Stimulated activated CD8-positive, alpha-beta memory T cell treated with anti-CD3 and anti-CD28 coated beads, Interleukin-7, amount 100 ng/mL, for 4 hours (primary cell): ENCODE data around the gene NEUROG3.

ENCODE experiments used
- DNase-seq, 2 donors: peaks; one replicate each; pipeline ENCODE4 v3.0.0-alpha.2; 2020; ENCODE audit warnings: low read depth in 2 of 2

The NEUROG3 gene, protein sequence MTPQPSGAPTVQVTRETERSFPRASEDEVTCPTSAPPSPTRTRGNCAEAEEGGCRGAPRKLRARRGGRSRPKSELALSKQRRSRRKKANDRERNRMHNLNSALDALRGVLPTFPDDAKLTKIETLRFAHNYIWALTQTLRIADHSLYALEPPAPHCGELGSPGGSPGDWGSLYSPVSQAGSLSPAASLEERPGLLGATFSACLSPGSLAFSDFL

GRCh38 chr10:69573056-69573806 is at the start of gene NEUROG3:
NEUROG3 (minus strand) TSS chr10:69573422; CDS start chr10:69573043, 379 bp downstream.
- DNase-seq: no peak

GRCh38 chr10:69620625-69621024 is 47.4 kb upstream of the NEUROG3 start:
- no peak for DNase-seq

- DNase-seq: no peak
Observed at GRCh38 chr10:69619626-69620025, 46.4 kb upstream of the NEUROG3 start.

DNA sequence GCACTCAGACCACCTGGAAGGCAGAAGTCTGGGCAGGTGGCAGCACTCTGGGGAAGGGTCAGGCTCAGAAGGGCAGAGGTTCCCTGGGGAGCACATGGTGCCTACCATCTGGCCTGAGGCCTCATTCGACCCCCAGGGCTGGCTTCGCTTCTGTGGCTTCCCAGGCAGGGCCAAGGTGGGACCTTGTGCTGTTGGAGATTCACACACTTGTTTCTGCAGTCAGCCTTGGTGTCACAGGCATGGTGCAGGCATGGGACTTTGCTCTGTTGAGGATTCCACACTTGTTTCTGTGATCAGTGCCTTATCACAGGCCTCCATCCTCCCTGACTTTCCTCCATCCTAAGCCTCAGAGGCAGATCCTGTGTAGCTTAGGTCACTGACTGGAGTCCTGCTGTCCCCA is 45.5 kb upstream of the NEUROG3 start:
- DNase-seq: no peak

DNA sequence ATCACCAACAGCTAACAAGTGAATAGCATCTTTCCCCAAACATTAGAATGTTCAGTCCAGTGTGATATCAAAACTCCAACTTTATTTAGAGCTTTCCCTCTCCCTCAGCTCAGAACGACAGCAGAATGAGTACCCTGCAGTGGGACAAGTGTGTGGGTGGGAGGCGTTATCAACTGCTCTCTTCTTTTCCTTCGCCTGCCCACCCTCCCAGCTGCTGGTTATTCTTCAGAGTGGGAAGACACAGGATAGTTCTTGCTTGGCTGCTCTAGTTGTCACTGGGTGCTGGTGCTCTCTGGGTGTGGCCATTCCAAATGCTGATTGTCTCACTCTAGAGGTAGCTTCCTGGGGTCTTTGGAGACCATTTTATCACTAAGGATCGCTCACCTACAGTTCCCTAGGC is 43.1 kb upstream of the NEUROG3 start:
- no peak for DNase-seq

- no peak for DNase-seq
Observed at GRCh38 chr10:69614130-69614529, 40.9 kb upstream of the NEUROG3 start.

GRCh38 chr10:69612760-69613159 is 39.5 kb upstream of the NEUROG3 start:
- no peak for DNase-seq

- DNase-seq: no peak
Observed at GRCh38 chr10:69609077-69609476, 35.9 kb upstream of the NEUROG3 start.

DNA sequence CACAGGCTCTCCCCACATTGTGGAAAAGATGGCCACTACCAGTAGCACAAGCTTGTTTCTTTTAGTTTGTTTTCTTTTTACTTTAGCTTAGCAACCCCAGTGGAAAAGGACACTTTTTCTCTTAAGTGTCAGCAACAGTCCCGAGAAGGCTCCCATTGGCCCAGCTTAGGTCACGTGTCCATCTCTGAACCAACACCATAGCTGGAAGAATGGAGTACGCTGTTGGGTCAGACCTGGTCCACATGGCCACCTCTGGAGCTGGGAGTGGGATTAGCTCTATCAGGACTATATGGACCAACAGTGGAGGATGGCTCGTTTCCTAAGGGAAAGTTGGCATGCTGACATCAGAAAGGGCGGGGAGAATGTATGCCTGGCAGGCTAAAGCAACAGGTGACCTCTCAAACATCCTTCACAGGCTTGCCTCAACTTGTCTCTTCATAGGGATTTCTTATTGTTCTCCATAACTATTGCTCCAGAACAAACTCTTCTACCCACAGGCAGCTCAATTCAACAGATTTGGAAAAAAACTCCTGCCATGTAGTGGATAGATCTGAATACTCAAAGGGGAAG is 27.6 kb upstream of the NEUROG3 start:
- DNase-seq: no peak

DNA sequence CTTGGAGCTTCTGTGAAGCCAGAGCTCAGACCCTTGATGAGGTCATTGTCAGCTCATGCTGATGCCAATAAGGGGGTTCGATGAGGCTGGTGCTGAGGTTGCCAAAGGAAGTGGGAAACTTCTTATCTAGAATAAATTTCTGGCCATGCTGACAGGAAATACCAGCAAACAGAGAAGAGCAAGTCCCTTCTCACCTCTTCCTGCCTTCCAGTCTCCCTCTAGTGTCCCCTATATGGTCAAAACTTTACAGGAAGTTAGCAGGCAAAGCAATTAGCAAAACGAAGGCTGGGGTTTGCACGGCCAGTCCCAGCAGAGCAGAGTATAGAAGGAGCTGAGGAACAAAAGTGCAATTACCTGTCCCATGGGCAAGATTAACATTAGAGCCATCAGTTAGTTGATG is 15.1 kb upstream of the NEUROG3 start:
- no peak for DNase-seq

DNA sequence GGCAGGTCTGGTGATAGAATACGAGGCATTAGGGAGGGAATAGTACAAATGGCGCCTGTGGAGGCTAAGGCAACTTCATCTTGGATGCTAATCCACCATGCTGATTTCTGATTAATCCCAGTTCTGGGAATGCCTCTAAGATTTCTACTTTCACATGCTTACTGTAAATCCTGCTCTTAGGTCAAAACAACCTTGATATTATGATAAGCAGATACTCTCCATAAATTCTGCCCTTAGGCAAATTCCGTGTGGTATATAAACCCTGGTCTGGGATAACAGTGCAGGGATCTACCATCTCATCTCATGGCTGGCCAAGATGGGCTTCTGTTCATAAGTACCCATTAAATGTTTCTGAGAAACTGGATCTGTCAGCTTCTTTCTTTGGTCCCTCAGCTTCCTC is 11.4 kb upstream of the NEUROG3 start:
- DNase-seq: no peak

- no peak for DNase-seq
Observed at GRCh38 chr10:69583106-69583505, 9.9 kb upstream of the NEUROG3 start.

GRCh38 chr10:69580435-69580834 is 7.2 kb upstream of the NEUROG3 start:
- DNase-seq: no peak

DNA sequence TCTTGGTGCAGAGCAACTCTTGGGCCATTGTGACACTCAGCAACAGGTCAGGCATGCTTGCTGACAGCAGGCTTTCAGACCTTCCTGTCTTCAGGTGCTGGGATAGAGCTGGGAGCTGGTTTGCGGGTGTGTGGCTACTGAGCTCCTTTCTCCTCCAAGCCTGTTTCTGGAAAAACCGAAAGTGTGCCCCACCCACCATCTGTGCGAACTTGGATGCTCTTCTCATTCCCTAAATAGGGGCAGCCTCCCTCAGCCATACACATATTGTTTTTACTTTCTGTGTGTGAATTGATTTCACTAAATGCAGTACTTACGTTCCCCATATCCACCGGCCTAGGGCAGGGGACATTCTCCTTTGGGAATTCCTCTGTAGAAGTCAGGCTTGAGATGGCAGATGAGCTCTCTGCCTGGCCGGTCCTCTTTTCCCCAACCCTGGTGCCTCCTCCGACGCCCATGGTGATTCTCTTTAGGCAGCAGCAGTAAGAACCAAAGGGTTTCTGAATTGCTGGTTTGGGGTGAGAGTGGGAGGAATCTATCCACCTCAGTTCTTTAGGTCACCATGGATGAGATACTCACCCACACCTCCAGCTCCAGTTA is 6.3 kb upstream of the NEUROG3 start:
- no peak for DNase-seq

GRCh38 chr10:69578508-69578991 is 5.3 kb upstream of the NEUROG3 start:
- no peak for DNase-seq

- no peak for DNase-seq
Observed at GRCh38 chr10:69577268-69578232, 4.3 kb upstream of the NEUROG3 start.

DNA sequence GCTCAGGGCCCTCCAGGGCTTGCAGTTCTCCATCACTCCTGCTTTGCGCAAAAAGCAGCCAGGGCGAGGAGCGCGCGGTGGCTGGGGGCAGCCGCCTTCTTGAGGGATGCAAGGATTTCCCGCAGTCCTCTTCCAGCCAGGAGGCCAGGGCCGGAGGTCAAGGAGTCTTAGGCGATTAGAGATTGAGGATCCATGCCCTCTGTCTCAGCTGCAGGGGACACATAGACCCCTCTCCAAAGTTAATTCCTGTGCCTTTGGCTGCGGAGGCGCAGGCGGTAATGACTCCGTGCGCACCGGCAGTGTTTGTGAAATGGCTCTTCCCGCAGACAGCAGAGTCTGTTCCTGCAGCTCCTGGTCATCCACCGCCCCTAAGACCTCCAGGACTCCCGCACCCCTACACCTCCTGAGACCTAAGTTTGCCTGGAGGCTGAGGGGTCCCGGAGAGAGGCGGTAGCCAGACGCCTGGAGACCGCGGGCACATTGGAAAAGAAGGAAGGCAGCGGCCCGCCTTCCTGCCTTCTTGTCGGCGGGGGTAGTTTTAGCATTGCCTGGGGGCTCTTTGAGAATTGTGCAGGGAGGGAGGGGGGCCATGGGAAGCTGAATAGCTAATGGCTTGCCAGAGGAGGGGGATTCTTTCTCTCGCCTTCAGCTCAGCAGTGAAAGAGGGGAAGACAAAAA is 3.3 kb upstream of the NEUROG3 start:
- no peak for DNase-seq

- no peak for DNase-seq
Observed at GRCh38 chr10:69575164-69575722, 2.0 kb upstream of the NEUROG3 start.

GRCh38 chr10:69574571-69574978 is 1.4 kb upstream of the NEUROG3 start:
- no peak for DNase-seq
